Measurements from ENCODE around the gene IMMP2L. TPM values are rescaled to one million over a fixed set of nuclear protein-coding genes. Genes with fewer than 3 reads are reported as not detected.

The IMMP2L gene
- total and polyA plus RNA-seq, 2 of the 8 experiments (the other 6 are each of a cell fraction or from before 2014, with no cell fraction given), result 2.3 to 10.1 TPM

GRCh38 chr7:111041577-111041976 lies 520.7 kb downstream of the IMMP2L start (continued):
- TF ChIP-seq HDAC2 (IDR thresholded peaks at IDR 0.05; ENCODE audit: borderline replicate concordance in 1 of 2, low read depth in 2 of 2, low read length in 2 of 2) (no peak), SAP30 (IDR thresholded peaks at IDR 0.05; ENCODE audit: insufficient read depth, insufficient replicate concordance, low read length) (no peak), SP1 (IDR thresholded peaks at IDR 0.05; ENCODE audit: low read depth, low read length) (no peak), PHF8 (conservative IDR thresholded peaks at IDR 0.05; ENCODE audit: low read depth, low read length) (no peak), CHD2 (IDR thresholded peaks at IDR 0.05; ENCODE audit: low read length) (no peak)

Measured in H1 (cell line).